Stimulated activated CD4-positive, alpha-beta T cell treated with anti-CD3 and anti-CD28 coated beads, Interleukin-12 subunit alpha, Interleukin-12 subunit beta, amount 100 ng/mL, for 4 hours (primary cell): ENCODE results near the gene CHAC2.
"Not testable (repeated sequence)": the region's sequence is repeated elsewhere in the genome, so short reads cannot be mapped to it uniquely, and the experiment has no call there.

ENCODE experiments used
- DNase-seq: peaks from one replicate; pipeline ENCODE4 v3.0.0-alpha.2; 2020

Gene CHAC2

DNA sequence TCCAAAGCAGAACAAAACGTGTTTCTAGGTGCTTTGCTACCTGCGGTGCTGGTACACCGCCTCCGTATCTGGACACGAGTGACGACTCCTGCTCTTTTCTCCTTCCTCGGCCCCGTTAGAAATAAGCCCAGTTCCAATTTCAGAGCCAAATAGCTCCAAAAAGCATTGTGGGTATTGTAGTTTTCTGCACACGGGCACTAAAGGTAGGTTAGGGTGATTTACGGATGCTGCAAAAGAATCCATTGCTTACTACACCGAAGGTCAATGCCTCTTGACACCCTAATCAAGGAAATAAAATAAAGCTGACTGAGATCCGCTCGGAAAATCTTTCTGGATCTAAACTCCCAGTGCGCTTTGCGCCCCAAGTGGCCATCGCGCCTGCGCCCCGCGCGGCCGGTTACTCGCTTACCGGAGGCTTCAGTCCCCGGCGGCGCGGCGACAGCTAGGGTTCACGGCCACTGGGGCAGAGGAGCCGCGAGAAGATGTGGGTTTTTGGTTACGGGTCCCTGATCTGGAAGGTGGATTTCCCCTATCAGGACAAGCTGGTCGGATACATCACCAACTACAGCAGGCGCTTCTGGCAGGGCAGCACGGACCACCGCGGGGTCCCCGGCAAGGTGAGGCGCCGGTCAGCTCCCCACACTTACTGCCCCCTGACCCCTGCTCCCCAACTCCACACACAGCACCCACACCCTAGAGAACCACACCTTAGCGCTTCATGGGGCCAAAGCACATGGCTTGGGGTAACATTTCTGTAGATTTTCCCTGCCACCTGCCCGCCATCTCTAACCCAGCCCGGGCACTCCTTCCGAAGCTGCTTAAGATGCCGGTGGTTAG is at the start of gene CHAC2:
TSS of gene CHAC2 (plus strand) at position 400 of the 837 bp plus-strand sequence. CDS start at position 483, 83 bp downstream.
- peak; percentile 85 for DNase-seq

- not testable (repeated sequence) for DNase-seq
Observed at GRCh38 chr2:53720944-53721343, 46.7 kb upstream of the CHAC2 start.

DNA sequence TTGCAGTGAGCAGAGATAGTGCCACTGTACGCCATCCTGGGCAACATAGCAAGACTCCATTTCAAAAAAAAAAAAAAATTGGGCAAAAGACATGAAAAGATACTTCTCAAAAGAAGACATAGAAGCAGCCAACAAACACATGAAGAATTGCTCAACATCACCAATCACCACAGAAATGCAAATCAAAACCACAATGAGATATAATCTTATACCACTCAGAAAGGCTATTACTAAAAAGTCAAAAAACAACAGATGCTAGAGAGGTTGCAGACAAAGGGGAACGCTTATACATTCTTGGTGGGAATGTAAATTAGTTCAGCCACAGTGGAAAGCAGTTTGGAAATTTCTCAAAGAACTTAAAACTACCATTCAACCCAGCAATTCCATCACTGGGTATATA is 43.1 kb upstream of the CHAC2 start:
- DNase-seq: no peak

DNA sequence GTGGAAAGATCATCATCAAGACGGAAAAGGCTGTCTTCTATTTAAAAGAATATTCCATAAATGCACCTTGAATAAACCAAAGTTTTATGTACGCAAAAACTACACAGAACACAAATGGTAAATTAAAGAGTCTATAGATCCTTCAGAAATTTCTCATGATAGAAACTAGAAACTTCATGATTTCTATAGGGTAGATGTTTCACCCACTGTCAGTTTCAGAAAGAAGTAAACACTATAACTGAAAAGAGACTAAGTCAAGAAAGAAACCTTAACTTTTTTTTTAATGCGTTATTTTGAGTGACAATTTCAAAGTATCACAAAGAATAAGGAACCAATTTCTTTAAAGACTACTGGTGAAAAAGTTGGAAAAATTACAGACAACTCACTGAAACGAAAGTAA is 41.9 kb upstream of the CHAC2 start:
- DNase-seq: no peak

GRCh38 chr2:53727921-53728320 is 39.7 kb upstream of the CHAC2 start:
- DNase-seq: no peak

GRCh38 chr2:53729143-53729762 is 38.4 kb upstream of the CHAC2 start:
- DNase-seq: no peak

DNA sequence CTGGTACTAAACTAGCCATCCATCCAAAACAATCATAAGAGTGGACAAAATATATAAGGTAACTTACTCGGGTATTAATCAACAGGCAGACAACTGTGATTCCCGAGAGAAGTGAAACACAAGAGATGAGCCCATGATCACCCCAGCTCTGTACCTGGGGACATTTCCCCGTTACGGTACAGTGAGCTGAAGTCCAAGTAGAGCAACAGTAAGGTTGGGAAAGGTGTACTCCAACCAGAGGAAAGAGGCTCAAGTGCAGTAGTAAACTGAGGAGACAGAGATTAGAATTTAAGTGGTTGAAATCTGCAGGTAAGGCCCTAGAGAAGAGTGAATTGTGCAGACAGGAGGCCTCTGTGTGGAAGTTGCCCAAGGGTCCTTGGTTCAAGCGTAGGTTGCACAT is 30.5 kb upstream of the CHAC2 start:
- no peak for DNase-seq

DNA sequence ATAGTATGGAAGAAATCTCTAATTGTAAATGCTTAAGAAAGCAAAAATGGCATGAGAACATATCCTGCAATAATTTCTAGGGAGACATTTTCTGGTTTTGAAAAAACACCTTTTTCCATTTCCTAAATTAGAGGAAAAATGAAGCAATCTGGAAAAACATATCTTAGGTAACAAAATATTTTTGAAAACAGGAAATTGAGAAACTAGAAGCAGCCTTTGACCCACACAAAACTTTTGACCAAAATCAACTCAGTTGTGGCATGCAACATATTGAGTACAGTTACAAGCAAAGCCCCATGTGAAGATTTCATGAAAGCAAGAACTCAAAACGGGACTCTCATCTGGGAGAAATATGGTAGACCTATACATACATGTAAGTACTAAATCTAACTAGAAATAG is 28.6 kb upstream of the CHAC2 start:
- DNase-seq: no peak

- no peak for DNase-seq
Observed at GRCh38 chr2:53740170-53740569, 27.4 kb upstream of the CHAC2 start.

GRCh38 chr2:53744395-53745065 is 23.1 kb upstream of the CHAC2 start:
- DNase-seq: no peak

GRCh38 chr2:53750041-53750768 is 17.4 kb upstream of the CHAC2 start:
- DNase-seq: no peak

DNA sequence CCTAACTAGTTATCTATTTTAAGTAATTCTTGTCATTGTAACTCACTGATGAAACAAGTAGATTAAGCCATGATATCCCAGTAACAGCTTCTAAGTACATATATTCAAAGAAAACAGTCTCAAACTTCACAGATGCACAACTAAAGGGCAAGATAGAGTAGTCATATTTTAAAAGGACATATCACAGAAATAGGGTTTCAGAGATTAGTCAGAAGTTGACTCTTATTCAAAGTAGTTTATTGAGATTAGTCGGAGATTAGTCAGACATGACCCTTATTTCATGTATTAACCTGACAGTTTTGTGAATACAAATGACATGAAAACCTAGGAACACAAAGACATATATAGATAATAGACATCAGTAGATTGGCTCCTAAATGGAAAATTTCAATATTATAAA is 15.9 kb upstream of the CHAC2 start:
- no peak for DNase-seq

- DNase-seq: no peak
Observed at GRCh38 chr2:53752385-53752784, 15.2 kb upstream of the CHAC2 start.

DNA sequence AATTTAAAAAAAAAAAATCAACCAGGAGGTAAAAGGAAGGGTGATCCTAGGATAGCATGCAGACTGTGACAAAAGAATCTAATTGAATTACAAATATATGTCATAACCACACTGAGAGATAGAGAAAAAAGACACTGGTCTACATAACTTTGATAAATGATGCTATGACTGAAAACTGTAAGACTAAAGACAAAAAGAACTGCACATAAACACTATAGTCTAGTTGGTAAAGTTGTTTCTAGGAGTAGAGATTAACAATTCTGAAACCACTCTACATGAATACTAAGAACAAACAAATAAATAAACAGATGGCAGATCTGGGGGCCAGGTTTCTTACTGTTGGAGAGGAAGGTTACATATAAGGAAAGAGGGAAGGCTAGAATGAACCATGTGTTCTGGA is 14.6 kb upstream of the CHAC2 start:
- no peak for DNase-seq

- DNase-seq: no peak
Observed at GRCh38 chr2:53755121-53755520, 12.5 kb upstream of the CHAC2 start.

- DNase-seq: no peak
Observed at GRCh38 chr2:53756644-53757043, 11.0 kb upstream of the CHAC2 start.

GRCh38 chr2:53757206-53757605 is 10.4 kb upstream of the CHAC2 start:
- DNase-seq: not testable (repeated sequence)

GRCh38 chr2:53765767-53766166 is 1.8 kb upstream of the CHAC2 start:
- DNase-seq: no peak

DNA sequence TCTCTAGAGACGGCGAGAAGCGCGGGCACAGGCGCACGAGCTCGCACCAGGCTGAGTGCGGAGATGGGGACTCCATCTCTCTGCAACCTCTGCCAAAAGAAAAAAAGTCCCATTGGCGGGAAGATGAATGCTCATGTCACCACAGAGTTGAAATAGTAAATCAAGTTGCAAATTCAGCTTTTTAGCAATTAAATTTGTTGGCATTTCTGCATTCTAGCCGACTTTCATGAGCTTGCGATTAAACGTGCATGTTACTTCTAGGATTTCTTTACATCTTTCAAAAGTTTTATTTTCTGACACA is 588 bp downstream of the CHAC2 start:
- DNase-seq: no peak

DNA sequence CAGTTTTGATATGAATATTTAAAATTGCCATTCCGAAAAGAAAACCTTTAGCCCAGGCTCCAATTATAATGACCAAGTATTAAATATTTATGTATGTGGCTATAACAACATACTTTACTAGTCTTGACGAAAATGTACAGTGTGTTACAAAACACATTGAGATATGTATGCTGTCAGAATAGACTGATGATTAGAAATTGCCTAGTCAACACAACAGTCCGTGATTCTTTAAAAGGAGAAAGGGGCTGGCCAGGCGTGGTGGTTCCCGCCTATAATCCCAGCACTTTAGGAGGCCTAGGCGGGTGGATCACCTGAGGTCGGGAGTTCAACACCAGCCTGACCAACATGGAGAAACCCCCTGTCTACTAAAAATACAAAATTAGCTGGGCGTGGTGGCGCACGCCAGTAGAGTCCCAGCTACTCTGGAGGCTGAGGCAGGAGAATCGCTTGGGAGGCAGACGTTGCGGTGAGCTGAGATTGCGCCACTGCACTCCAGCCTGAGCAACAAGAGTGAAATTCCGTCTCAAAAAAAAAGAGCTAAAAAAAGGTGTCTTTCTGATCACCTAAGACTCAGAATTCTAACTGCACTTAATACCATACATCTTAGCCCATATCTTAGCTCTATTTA is 1.8 kb downstream of the CHAC2 start:
- DNase-seq: no peak

GRCh38 chr2:53770264-53770663 is 2.7 kb downstream of the CHAC2 start:
- DNase-seq: no peak

DNA sequence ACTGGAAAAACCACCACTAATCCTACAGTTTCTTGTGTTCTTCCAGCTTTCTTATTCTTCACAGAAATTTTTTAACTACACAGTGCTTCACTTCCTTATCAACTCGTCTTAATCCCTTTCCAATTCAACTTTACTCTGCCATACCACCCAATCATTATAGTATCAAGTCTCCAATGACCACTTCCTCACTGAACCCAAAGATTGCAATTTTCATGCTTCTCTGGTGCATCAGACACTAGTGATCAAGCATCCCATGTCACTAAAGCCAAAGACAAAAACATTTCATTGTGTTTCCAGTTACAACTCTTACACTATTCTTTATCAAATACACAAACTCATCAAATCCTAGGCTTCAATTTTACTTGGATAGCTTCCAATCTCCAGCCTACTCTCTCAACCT is 9.5 kb downstream of the CHAC2 start:
- DNase-seq: no peak

DNA sequence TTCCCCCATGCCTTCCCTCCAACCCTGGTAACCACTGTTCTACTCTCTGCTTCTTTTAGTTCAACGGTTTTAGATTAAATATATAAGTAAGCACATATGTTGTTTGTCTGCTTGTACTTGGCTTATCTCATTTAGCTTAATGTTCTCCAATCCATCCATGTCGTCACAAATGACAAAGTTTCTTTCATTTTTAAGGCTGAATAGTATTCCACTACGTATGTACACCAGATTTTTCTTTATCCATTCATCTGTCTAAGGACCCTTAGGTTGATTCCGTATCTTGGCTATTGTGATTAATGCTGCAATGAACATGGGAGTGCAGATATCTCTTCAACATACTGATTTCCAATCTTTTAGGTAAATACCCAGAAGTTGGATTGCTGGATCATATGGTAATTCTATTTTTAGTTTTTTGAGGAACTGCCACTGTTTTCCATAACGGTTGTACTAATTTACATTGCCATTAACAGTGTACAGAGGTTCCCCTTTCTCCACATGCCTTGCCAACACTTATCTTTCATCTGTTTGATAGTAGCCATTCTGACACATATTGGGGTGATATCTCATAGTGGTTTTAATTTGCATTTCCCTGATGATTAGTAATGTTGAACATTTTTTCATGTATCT is 11.0 kb downstream of the CHAC2 start:
- no peak for DNase-seq
